ENCODE results near the gene PIP4K2A. TPM values are rescaled to one million over a fixed set of nuclear protein-coding genes. Genes with fewer than 3 reads are reported as not detected.
"Not testable (repeated sequence)": the region's sequence is repeated elsewhere in the genome, so short reads cannot be mapped to it uniquely, and the experiment has no call there.

Gene PIP4K2A
- total RNA-seq (2014; rRNA removed; shearing (Covaris generic)), result 5.0 and 9.7 TPM in 2 replicates

GRCh38 chr10:22714479-22715289 is at the start of gene PIP4K2A:
Gene PIP4K2A (minus strand): TSS chr10:22714578. CDS start chr10:22714326, 252 bp downstream.
- DNase-seq (ENCODE audit: low spot score), result peak; percentile 68

- DNase-seq (ENCODE audit: low spot score), result no peak
Observed at GRCh38 chr10:22761569-22762220, 47.3 kb upstream of the PIP4K2A start.

GRCh38 chr10:22760025-22760424 is 45.6 kb upstream of the PIP4K2A start:
- no peak for DNase-seq (ENCODE audit: low spot score)

- DNase-seq (ENCODE audit: low spot score), result no peak
Observed at GRCh38 chr10:22758867-22759266, 44.5 kb upstream of the PIP4K2A start.

- no peak for DNase-seq (ENCODE audit: low spot score)
Observed at GRCh38 chr10:22754296-22754695, 39.9 kb upstream of the PIP4K2A start.

GRCh38 chr10:22753786-22754185 is 39.4 kb upstream of the PIP4K2A start:
- DNase-seq (ENCODE audit: low spot score), result no peak

GRCh38 chr10:22752272-22752889 is 38.0 kb upstream of the PIP4K2A start:
- DNase-seq (ENCODE audit: low spot score), result no peak

GRCh38 chr10:22750131-22750530 is 35.8 kb upstream of the PIP4K2A start:
- DNase-seq (ENCODE audit: low spot score), result no peak

GRCh38 chr10:22744858-22745257 is 30.5 kb upstream of the PIP4K2A start:
- not testable (repeated sequence) for DNase-seq (ENCODE audit: low spot score)

GRCh38 chr10:22742678-22743077 is 28.3 kb upstream of the PIP4K2A start:
- DNase-seq (ENCODE audit: low spot score), result no peak

- DNase-seq (ENCODE audit: low spot score), result not testable (repeated sequence)
Observed at GRCh38 chr10:22741631-22742030, 27.3 kb upstream of the PIP4K2A start.

GRCh38 chr10:22740180-22740579 is 25.8 kb upstream of the PIP4K2A start:
- DNase-seq (ENCODE audit: low spot score), result no peak

GRCh38 chr10:22737587-22737986 is 23.2 kb upstream of the PIP4K2A start:
- no peak for DNase-seq (ENCODE audit: low spot score)

GRCh38 chr10:22736134-22736533 is 21.8 kb upstream of the PIP4K2A start:
- no peak for DNase-seq (ENCODE audit: low spot score)

GRCh38 chr10:22733992-22734391 is 19.6 kb upstream of the PIP4K2A start:
- no peak for DNase-seq (ENCODE audit: low spot score)

- no peak for DNase-seq (ENCODE audit: low spot score)
Observed at GRCh38 chr10:22727663-22728062, 13.3 kb upstream of the PIP4K2A start.

- no peak for DNase-seq (ENCODE audit: low spot score)
Observed at GRCh38 chr10:22727112-22727511, 12.7 kb upstream of the PIP4K2A start.

- DNase-seq (ENCODE audit: low spot score), result no peak
Observed at GRCh38 chr10:22724773-22725172, 10.4 kb upstream of the PIP4K2A start.

GRCh38 chr10:22723783-22724182 is 9.4 kb upstream of the PIP4K2A start:
- no peak for DNase-seq (ENCODE audit: low spot score)

- DNase-seq (ENCODE audit: low spot score), result no peak
Observed at GRCh38 chr10:22723343-22723779, 9.0 kb upstream of the PIP4K2A start.

GRCh38 chr10:22722626-22723169 is 8.3 kb upstream of the PIP4K2A start:
- no peak for DNase-seq (ENCODE audit: low spot score)

GRCh38 chr10:22720667-22721066 is 6.3 kb upstream of the PIP4K2A start:
- DNase-seq (ENCODE audit: low spot score), result no peak

Measured in HT-29 (cell line).